ENCODE measurements around the gene ACTL8.

ACTL8 gene

DNA sequence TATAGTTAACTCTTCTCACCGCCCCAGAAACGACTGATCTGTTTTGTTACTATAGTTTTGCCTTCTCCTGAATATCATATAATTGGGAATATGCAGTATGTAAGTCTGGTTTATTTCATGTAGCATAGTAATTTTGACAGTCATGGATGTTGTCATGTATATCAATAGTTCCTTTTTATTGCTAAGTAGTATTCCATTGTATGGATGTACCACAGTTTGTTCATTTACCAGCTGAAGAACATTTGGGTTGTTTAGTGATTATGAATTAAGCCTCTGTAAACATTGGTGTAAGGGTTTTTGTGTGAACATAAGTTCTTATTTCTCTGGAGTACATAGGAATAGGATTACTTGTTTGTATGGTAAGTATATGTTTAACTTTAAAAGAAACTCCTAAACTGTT, 55.5 kb downstream of the ACTL8 start:
- DNase-seq: no peak

DNA sequence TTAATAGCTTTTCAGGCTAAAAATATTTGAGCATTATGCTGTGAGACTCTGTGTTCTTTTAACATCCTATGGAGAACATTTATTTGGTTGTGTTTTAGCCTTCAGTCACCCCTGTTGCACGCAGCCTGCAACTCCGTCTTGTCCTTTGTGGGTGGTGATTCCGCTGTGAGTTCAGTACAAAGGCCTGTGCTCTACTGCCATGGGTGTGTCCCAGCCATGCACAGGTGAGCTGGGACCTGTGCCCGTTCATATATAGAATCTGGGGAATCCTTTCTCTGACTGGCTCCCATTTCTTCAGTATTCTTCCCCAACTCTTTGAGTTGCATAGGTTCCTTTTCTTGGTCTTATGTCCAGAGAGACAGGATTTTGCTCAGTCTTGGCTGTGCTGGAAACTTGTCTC, 61.4 kb downstream of the ACTL8 start:
- DNase-seq: no peak

DNA sequence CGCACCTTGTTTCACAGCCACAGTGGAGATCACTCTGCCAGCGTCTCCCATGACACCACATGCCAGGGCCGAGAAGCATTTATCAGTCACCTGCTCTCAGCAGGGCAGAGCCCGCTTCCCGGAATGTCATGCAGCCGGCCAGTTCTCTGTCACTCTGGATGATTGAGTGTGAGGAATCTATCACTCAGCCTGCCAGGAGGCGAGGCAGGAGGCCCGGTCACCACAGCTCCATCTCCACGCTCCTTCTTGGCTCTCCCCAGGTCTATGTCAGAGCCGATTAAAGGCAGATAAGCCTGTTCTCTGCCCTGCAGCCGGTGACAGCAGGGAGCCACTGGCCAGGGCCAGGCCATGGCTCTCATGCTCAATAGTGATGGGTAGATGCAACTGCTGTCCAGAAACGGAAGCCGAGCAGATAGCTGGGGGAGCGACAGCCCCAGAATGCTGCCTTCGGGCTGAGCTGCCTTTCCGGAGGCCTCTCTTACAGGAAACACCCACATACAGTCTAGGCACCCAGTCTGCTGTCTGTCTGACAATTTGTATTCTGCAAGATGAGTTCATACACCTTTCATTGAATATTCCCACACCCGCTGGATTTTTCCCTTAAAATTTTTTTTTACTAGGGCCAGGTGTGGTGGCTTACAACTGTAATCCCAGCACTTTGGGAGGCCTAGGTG, 64.1 kb downstream of the ACTL8 start:
- DNase-seq: no peak

DNA sequence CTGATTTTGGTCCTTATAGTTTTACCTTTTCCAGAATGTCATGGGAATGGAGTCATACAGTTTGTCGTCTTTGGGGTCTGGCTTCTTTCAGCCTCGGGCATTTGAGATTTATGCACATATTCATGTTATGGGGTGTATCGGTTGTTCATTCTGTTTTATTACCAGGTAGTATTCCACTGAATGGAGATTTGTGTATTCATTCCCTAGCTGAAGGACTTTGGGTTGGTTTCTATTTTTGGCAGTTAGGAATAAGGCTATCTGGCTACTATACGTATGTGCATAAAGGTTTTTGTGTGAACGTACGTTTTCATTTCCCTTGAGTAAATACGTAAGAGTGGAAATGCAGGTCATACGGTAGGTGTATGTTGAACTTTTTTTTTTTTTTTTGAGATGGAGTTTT, 65.1 kb downstream of the ACTL8 start:
- no peak for DNase-seq

DNA sequence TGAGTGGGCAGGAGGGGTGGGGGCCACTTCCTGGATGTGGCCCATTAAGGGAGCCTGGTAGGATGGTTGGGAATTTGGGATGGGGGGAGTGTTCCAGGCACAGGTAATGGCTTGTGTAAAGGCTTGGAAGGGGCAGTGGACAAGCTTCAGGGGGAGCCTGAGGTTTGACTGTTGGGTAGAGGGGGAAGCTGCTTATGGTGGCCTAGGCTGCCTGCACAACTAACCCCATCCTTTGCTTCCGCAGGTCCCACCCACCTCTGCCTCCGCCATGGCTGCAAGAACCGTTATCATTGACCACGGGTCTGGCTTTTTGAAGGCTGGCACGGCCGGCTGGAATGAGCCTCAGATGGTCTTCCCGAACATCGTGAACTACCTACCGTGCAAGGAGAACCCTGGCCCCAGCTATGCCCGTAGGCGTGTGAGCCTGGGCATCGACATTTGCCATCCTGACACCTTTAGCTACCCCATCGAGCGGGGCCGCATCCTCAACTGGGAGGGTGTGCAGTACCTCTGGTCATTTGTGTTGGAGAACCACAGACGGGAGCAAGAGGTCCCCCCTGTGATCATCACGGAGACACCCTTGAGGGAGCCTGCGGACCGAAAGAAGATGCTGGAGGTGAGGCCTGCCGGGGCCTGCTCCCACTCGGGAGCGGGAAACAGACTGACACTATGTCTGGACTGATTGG, 67.8 kb downstream of the ACTL8 start:
- DNase-seq: no peak

DNA sequence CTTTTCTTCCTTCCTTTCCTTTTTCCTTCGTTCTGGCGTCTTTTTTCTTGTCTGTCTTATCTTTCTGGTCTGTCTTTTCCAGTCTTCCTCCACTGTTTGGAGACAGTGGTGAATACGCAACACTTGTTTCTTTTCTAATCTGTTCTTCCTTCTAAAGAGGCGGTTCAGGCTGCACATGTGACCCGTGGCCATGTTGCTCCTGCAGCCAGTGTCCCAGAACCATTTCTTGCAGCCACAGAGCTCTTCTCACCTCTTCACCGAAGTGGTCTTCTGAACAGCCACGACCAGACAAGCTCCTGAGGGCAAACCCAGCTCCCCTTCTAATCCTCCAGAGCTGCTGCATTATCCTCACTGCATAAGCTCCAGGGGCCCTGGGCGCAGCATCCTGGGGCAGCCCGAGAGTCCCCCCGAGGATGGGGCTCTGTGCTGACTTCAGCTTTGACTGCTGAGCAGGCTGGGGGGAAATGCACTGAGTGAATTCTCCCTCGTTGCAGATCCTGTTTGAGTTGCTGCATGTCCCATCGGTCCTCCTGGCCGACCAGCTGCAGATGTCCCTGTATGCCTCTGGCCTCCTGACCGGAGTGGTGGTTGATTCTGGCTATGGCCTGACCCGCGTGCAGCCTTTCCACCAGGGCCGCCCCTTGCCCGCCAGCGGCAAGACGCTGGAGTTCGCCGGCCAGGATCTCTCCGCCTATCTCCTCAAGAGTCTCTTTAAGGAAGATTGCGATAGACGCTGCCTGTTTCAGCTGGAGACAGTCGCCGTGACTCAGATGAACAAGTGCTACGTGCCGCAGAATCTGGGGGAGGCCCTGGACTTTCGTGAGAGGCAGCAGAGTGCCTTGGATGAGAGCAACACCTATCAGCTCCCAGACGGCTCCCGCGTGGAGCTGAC, 70.4 kb downstream of the ACTL8 start:
- no peak for DNase-seq

DNA sequence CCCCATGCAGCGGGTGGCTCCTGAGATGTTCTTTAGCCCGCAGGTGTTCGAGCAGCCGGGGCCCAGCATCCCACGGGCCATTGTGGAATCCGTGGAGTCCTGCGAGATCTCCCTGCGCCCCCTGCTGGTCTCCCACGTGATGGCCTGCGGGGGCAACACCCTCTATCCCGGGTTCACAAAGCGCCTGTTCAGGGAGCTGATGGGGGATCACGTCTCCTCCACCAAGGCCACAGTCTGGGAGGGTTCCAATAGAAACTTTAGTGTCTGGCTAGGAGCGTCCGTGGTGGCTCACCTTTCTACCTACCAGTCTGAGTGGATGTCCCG, 71.0 kb downstream of the ACTL8 start:
- no peak for DNase-seq

DNA sequence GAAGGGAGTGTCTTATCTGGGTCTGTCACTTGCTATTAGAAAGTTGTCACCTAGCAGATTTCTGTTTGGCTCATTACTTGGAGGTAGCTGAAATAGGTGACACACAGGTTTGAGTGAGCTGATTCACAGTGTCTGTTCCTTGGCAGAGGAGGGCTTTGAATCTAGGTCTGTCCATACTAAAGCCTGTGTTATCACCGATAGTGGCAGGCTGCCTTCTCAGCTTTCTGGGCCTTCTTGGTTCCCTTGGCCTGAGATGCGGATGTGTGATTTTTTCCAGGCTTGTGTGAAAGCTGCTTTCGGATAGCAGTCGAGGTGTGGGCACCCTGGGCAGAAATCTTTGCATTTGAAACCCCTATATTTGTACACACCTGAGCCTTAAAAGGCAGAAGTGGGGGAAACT, 73.9 kb downstream of the ACTL8 start:
- no peak for DNase-seq

DNA sequence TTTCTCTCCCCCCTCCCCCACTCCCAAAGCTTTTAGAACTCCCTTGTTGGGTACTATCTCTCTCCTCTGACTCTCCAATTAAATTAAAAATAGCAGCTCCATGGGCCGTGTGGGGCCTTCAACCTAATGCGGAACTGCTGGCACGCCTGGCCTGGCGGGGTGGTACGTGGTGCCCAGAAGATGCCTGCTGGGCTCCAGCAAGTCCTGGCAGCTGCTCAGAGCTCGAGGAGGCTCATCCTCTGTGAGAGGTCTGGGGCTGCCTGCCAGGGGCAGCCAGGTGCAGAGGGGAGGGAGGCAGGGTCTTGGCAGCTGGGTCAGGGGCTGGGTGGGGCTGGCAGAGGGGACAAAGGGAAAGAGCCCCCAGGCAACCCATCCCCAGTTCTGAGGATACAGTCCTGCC, 74.4 kb downstream of the ACTL8 start:
- DNase-seq: no peak

DNA sequence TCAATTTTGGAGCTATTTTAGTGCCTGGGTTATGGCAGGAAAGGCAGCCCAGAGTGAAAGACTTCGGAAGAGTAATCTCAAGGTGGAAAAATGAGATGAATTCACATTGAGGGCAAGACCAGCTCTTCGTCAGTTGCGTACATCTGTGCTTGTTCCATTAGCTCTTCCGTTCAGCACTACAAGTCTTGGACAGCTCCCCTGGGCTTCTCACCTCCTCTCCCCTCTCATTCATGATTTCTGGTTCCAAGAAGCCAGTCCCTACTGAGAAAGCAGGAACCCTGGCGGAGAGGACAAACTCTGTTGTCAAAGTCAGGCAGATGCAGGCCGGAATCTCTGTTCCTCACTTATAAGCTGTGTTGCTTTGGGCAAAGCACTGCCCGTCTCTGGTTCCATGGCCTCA, 76.5 kb downstream of the ACTL8 start:
- no peak for DNase-seq

DNA sequence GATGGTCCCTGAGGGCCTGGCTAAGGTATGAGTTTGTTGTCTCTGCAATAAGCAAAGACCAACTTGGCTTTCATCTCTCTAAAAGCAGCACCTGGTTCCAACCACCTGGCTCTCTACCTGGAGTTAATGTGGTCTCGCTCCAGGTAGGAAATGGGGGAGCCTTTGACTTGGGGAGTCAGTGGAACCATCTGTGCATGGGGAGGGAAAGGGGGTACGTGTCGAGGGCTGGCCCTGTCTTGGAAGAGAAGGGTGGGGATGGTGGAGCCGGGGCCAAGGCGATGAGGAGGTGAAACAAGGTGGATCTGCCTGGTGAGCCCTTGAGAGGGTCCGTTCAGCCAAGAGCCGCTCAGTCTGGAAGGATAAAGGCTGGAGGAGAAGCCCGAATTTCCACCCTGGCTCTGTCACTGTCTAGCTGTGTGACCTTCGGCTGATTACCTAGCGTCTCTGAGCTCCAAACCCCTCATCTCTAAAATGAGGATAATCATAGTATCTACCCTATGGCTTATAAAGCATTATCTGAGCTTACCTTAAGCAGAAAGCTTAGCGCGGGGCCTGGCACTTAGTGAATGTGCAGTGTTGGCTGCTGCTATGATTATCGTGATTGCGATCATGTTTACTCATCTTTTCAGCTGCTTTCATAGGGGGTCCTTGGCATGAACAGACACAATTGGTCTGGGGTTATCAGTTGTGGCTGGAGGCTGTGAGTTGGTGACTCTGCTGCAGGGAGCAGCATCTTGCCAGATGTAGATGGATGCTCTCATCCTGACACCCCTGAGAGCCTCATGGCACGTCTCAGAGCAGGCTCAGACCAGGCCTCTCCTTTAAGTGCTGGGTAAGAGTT, 78.7 kb downstream of the ACTL8 start:
- no peak for DNase-seq

DNA sequence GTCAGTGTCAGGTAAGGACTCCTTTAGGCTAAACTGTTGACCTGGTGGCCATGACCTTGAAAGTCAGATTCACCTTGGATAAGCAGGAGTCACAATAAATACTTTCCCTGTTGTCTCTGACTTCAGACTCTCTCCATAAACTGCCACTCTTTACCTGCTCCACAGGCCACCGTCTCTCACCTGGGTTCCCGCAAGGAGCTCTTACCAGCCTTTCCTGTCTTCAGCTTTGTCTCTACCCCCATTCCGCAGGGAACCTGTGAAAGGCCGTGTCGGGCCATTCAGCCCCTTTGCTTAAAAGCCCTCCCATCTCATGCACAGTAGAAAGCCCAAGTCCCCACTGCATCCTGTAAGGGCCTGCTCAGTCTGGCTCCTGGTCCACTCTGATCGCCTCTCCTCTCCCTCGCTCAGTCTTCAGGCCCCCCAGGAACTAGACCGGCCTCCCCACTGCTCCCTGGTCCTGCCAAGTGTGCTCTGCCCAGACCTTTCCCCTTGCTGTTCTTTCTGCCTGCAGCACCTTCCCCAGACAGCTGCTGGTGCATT, 79.5 kb downstream of the ACTL8 start:
- DNase-seq: no peak

DNA sequence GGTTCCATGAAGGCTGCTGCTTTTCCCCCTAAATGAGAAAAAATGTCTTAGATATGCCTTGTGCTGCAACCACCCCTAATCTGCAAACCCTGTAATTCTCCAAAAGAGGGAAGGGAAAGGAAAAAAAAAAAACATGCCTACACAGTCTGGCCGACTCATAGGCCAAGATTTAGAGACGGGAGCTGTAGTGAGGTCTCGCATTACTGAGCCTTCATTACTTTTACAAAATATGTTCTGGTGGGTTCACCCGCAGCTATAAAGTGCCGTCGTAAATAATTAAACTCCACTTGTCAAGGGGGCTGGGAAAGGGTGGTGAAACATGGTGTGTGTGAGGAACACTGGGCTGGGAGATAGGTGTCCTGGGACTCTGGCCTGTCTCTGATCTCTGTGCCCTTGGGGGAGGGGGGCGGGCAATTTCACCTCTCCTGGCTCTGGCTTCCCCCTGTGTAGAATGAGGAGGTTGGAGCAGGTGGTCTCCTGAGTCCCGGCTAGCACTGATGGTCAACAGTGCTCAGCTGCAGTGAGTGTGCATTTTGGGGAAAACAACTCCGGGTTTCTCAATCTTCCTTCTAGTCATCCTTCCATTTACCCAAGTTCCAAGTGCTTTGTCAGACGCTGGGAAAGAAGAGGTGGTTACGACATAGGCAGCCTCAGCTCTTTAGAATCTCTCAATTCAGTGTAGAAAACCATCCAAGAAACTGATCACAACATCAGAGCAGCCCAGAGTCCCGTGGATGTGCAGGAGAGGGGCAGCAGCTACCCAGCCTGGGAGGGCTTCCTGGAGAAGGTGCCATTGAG, 82.3 kb downstream of the ACTL8 start:
- DNase-seq: no peak

DNA sequence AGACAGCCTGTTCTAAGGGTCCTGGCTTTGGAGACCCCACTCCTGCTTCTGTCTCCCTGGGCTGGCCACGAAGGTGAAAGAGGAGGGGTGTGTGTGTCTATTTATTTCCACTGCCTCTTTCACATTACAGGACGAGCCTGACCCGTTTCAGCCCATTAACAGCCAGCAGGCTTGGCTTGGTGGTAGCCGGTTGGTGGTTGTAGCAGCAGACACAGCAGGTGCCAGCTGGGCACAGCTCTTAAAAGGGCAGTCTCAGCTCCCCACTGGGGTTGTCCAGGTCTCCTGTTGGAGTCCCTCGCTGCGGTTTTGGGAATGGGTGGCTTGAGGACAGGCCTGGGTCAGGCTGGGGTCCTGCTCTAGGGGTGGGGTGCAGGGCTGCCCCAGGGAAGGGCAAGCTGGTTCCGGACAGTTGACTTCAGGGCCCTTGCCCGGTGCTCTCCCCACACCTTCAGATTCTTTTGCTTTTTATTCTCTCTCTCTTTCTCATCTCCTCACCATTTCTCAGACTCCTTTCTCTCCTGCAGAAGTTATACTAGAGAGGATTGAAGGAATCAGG, 84.6 kb downstream of the ACTL8 start:
- DNase-seq: no peak

DNA sequence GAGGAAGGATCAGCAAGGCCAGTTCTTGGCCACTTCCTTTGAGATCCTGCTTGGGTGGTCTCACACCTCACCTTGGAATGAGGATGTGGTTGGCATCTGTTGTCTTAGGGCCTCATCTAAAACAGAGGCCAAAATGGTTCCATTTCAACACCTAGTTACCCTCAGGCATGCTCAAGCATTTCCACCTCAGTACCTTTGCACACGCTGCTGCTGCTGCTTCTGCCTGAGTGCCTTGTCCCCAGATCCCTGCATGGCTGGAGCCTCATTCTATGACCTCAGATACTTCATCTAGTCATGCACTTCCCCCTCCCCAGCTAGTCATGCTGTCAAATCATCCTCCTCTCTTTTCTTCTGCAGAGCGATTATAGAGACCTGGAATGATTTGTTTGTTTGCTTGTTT, 86.8 kb downstream of the ACTL8 start:
- DNase-seq: no peak

DNA sequence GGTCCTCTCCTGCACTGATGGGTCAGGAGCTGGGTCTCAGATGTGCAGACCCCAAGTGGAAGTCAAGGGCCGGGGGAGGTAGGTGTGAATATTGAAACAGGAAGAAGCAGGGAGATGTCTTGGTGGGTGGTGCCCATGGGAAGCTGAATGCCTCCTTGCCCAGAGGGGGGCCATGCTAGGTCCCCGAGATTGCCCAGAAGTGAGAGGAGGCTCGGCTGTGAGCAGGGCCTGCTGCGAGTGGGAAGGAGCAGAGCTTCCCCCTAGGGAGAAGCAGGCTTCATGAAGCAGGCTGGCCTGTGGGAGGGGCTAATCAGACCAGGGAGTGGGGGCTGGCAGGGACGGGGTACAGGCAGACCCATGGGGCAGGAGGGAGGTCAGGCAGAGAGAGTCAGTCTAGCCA, 87.6 kb downstream of the ACTL8 start:
- DNase-seq: no peak

DNA sequence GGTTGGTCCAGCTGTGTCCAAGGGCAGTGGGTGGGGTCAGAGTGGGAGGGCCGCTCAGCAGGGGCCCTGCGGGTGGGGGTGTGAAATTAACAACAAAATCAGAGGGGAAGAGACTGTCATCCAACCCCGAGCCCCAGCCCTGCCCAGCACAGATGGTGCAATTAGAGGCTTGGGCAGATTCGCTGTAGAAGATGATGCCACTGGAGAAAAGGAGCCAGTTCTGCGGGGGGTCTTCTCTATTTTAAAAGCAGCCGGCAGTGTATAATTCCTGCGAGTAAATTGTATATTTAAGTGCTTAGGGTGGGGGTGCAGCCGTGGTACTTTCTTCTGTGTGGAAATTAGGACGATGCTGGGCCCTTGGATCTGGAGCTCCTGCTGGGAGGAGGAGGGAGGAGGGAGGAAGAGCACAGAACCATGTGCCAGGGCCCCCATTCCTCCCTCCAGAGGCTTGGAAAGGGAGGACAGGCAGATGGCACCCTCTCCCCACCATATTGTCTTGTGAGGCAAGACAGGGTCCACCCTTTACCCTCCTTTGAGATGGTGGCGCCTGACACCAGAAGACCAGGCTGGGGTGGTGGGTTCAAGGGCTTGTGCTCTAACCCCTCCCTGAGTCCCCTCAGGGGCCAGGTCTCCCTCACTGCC, 89.2 kb downstream of the ACTL8 start:
- DNase-seq: no peak

DNA sequence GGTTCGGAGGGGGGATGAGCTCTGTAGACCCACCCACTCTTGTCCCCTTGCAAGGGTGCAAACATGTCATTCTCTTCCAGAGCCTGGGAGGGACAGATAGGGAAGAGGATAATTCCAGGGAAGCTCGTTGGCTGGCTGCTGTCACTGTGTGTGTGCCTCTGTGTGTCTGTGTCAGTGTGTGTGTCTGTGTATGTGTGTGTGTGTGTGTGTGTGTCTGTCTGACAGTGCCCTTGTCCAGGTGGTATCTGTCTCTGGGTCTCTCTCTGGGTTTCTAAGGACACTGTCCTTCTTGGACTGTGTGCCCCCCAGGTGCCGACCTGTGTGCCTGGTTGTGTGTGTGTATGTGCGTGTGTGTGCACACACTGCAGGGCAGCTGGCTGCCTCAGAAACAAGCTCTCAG, 90.5 kb downstream of the ACTL8 start:
- DNase-seq: no peak

DNA sequence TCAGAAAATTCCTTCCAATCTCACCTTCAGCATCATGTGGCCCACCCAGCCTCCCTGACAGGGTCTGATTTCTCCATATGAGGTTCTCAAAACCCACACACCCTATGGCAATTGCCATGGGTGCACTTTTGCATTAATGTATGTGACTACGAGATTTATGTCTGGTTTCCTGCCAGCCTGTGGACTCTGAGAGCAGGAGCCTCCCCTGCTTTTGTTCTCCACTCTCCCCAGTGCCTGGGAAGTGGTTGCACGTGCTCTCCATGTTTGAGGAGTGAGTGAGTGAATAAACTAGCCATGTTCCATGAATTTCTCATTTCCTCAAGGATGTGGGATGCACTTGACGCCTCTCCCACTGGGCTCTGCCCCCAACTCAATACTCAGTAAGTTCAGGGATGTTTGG, 91.2 kb downstream of the ACTL8 start:
- DNase-seq: no peak

DNA sequence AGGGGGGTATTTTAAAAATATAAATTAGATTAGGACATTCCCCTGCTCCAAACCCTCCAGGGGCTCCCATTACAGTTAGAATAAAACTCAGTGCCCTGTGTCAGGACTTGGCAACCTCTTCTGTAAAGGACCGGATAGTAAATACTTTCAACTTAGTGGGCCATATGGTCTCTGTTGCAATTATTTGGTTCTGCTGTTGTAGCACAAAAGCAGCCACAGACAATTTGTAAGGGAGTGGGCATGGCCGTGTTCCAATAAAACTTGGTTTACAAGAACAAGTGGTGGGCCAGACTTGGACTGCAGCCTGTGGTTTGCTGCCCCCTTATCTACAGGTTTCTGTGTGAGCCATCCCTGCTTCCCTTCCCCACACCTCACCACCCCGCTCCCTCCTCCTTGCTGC, 92.0 kb downstream of the ACTL8 start:
- no peak for DNase-seq

DNA sequence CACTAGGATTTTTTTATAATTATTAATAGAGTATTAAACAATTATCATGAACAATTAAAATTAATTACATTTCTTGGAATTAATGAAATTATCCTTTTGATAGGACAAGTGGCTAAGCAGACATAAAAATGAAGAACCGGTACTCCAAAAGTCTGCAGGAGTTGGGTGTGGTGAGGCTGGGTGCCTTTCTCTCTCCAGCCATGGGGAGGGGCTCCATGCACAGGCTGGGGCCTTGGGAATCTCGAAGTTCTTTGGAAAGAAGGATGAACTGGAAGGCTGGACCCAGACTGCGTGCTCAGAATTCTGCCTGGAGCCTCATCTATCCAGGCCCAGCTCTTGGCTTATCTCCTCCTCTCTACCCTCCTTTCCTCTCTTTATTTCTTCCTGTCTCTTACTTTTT, 94.1 kb downstream of the ACTL8 start:
- DNase-seq: no peak

All from NCI-H1048 (cell line).